Activated T-cell treated with anti-CD3 and anti-CD28 coated beads for 48 hours (primary cell): ENCODE data around the gene CNTRL.
"Not testable (repeated sequence)": the region's sequence is repeated elsewhere in the genome, so short reads cannot be mapped to it uniquely, and the experiment has no call there.

Experiments
- DNase-seq: peaks from one replicate; pipeline ENCODE4 v3.0.0-alpha.2; 2020; ENCODE audit warnings: low read depth

The CNTRL gene

DNA sequence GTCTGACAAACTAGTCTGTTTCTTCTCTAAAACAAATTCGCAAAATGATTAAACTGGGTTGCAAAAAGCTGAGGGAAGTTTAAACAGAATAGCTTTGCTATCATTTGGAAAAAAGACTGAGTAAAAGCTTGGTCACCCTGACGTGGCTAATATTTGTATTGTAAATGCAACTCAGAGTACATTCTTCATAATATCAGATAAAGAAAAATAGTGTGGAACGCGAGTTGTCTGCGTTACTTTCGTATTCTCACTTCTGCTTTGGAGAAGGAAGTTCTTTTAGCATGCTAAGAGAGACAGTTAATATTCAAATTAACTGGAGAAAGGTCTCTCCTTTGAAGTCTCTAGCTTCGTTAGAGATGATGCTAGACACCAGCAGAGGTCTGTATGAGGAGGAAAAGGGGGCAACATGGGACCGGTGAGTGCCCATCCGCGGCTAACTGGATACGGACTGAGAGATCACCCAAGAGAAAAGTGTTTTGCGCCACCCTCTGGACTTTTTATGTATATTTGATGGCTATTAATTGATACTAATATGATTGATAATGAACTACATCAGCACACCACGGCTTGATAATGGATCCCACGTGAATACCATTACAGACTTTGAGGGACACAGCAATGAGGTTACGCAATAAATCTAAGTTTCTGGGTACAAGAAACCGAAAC, 2.9 kb upstream of the CNTRL start:
- DNase-seq = no peak

DNA sequence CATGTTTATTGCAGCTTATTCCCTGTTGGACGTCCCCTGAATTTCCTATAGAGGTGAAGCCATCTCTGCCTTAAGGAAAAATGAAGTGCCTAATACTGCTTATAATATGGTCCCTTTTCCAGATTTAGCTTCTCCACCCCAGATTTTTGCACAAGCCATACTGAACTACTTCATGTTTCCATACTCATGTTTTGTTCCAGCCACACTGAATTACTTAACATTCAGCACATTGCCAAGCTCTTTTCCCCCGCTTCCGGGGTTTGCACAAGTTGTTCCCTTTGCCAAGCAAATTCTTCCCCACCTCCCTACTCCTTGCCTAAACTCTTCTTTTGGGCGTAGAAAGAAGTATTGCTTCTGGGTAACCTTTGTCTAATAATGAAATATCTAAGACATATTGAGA, 1.7 kb upstream of the CNTRL start:
- no peak for DNase-seq

DNA sequence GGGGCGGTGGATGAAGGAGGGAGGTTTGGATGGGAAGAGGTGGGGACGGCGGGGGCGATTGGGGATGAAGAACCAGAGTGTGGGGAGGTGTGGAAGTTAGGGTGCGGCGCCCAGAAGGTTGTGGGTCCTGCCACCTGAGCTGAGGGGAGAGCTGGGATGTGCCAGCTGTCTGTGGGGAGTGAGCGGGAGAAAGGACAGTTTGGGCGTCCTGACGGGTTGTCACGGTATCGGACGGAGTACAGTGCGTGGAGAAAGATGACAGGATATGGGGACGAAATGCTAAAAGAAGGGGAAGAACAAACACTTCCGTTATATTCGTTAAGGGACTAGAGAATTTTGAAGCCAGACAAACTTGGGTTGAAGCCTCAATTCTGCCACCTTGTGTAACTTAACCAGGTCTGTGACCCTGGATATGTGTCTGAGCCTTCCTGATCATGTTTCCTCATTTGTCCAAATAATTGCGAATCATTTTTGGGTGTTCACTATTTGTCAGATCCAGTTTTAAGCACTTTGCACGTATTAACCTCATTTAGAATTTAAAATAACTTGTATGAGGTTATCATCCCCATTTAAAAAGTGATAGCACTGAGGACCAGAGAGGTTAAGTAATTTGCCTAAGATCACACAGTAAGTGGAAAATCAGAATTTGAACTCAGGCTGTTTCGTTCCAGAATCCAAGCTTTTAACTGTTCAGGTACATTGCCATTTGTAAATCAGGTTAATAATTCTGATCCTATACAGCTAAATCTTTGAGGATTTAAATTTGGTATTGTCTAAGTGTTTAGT, 689 bp downstream of the CNTRL start:
- DNase-seq = no peak

DNA sequence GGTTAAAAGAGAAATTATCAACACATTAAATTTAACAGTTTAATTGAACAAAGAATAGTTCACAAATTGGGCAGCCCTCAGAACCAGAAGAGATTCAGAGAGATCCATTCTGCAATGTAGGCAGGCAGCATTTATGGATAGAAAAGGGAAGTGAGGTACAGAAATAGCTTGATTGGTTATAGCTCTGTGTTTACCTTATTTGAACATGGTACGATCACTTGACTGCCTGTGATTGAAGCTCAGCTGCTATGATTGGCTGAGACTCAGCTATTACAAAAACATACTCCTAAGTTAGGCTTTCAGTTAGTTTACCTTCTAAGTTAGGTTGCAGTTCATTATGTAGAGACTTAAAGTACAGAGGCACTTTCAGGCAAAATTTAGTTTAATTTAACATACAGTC, 7.3 kb downstream of the CNTRL start:
- DNase-seq = no peak

DNA sequence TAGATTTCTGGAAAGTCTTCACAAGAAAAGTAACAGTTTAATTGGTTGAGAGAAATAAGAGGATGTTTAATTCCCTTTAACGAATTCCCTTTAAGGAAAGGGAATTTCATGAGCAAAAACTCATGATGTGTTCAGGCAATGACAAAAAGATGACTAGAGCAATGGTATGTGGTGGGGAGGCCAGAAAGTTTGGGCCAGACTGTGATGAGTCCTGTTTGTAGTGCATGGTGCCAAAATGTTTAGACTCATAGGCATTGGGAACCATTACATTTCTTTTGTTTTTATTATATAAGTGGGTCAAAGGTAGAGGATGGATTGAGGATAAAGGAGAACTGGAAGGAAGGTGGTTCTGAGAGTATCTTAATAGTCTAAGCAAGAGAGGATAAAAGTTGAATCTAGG, 10.9 kb downstream of the CNTRL start:
- no peak for DNase-seq

DNA sequence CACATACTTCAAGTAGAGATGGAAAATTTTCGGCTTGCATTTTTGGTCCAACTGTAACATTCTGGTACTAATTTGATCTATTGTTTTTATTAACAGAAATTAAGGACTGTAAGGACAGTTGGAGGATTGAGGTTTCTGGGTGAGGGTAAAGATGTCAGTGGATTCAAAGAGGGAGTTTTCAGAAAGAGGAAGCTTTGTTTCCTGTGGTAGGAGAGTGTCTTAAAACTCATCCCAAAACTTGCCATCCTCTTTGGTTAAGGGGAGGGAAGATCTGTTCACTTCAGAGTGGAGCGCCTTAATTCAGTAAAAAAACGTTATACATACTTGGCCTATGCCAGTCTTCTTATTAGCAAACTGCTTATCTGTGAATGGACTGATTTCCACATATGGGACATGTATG, 13.8 kb downstream of the CNTRL start:
- DNase-seq = no peak

DNA sequence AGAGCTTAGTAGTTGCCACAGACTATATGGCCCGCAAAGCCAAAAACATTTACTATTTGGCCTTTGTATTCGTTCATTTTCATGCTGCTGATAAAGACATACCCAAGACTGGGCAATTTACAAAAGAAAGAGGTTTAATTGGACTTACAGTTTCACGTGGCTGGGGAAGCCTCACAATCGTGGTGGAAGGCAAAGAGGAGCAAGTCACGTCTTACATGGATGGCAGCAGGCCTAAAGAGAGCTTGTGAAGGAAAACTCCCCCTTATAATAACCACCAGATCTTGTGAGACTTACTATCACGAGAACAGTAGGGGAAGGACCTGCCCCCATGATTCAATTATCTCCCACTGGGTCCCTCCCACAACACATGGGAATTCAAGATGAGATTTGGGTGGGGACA, 16.0 kb downstream of the CNTRL start:
- not testable (repeated sequence) for DNase-seq

DNA sequence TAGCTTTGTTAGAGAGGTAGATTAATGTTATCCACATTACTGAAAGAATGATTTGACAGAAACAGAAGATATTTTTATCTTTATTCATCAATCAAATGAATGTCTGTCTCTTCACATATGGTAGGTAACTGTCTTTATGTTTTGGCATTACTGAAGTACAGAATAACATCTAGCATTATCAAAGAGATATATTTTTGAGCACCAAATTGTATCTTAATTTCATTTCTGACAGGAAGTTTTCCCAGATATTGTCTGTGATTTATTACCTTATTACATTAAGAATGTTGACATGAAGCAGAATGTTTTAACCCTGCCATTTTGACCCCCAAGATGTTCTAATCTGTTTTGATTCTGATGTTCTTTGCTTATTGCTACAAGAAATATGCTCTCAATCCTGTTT, 20.3 kb downstream of the CNTRL start:
- DNase-seq = no peak

DNA sequence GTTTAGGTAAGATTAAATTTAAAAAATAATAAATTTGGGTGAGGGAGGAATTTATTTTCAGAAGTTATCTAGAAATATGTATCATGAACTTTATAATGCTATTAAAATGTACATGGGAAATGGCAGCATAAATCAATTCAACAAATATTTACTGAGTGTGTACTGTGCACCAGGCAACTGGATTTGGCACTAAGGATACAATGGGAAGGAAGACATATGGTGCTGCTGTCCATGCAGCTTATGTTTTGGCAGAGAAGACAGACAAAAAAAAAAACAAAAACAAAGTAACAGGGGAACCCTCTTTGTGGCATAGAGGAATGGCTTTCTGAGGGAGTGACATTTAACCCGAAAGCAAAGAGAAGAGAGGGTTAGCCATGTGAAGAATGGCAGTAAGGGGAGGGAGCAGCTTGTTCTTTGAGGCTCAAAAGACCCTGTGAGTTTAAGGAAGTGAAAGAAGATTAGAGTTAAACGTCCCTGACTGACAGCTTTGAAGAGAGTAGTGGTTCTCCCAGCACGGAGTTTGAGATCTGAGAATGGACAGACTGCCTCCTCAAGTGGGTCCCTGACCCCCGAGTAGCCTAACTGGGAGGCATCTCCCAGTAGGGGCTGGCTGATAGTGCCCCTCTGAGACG, 23.9 kb downstream of the CNTRL start:
- DNase-seq = no peak

DNA sequence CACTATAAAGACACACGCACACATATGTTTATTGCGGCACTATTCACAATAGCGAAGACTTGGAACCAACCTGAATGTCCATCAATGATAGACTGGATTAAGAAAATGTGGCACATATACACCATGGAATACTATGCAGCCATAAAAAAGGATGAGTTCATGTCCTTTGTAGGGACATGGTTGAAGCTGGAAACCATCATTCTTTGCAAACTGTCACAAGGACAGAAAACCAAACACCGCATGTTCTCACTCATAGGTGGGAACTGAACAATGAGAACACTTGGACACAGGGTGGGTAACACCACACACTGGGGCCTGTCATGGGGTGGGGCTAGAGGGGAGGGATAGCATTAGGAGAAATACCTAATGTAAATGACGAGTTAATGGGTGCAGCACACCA, 29.3 kb downstream of the CNTRL start:
- not testable (repeated sequence) for DNase-seq

DNA sequence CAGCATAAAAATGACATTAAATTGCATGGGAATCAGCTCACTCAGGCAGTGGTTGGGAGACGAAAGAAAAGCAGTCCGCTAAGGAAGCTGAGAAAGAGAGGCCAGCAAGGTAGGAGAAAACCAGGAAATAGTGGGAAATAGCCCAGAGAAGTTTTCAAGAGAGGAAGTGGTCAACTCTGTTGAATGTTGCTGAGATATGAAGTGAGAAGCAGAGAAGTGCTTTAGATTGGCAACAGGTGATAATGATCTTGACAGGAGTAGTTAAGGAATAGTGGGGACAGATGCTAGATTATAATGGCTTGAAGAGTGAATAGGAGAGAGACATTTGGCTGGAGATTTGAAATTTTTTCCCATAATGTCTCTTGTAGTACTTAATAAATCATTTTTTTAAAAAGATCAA, 30.8 kb downstream of the CNTRL start:
- DNase-seq = no peak

DNA sequence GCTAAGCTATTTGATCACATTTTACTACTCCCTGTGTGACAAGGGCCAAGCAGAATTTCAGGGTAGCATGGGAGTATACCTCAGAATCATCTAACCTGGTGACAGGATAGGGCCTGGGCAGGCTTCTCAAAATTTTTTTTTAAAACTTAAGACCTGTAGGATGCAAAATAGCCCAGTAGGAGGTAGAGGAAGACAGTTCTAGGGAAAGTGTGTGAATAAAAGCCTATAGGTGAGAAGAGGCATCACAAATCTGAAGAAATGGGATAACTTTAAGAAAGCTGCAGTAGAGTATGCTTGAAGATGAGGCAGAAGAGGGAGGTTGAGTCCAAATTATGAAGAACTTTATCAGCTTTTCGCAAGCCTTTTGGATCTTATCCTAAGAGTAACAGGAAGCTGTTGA, 32.3 kb downstream of the CNTRL start:
- no peak for DNase-seq

DNA sequence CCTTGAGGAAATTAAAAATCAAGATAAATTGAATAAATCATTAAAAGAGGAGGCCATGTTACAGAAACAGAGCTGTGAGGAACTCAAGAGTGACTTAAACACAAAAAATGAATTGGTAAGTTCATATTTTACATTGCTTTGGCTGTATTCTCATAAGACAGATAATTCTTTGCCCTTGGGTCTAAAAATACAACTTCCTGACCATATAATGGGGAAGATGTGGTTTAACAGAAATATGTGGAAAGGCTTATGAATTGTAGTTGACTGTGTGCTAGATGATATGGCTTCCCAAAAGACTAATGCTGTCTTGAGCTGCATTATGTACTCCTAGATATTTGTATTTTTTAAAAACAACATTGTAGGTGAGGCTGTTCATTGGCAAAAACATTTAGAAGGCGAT, 33.1 kb downstream of the CNTRL start:
- DNase-seq = no peak

DNA sequence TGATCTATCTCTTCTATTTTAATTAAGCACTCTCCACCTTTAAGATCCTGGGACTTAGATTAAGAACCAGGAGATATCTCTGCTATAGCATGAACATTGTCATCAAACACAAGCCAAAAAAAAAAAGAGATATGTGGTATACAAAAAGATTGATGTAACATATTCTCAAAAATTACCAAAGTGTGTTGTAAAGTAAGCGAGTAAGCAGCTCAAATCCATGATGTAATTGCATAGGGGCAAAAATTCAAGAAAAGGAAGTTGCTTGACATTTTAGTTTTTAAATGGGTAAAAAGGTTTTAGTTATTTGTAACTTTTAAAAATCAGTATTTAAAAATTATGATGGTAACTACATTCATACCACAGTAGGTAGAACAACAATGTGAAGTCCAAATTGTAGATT, 40.7 kb downstream of the CNTRL start:
- no peak for DNase-seq

DNA sequence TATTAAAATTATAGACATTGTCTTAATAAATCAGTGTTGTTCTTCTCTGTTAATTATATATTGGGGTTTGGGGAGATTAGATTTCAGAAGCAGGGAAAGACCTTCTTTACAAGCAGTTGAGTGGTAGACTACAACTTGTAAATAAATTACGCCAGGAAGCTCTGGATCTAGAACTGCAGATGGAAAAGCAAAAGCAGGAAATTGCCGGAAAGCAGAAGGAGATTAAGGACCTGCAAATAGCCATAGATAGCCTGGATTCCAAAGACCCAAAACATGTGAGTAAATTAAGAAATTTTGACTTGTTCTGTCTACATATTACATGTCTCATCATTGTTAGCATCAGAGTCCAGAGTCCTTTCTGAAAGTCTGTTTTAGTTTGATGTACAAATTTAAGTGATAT, 43.5 kb downstream of the CNTRL start:
- no peak for DNase-seq

DNA sequence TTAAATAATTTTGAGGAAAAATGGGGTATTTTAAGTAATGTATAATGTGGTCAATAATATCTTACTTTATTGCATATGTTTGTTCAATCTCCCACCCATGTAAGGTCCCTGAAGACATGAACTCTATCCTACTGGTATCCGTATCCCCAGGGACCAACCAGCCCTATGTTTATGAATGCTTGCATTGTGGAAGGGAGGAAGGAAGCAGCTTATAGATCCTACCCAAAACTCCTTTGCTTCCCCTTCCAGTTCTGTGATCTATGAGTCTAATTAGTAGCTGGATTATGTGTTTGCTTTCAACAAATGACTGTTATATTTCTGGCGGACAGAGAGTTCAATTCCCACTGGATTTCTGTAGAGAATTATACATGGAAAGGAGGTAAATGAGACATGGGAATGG, 45.6 kb downstream of the CNTRL start:
- DNase-seq = no peak

DNA sequence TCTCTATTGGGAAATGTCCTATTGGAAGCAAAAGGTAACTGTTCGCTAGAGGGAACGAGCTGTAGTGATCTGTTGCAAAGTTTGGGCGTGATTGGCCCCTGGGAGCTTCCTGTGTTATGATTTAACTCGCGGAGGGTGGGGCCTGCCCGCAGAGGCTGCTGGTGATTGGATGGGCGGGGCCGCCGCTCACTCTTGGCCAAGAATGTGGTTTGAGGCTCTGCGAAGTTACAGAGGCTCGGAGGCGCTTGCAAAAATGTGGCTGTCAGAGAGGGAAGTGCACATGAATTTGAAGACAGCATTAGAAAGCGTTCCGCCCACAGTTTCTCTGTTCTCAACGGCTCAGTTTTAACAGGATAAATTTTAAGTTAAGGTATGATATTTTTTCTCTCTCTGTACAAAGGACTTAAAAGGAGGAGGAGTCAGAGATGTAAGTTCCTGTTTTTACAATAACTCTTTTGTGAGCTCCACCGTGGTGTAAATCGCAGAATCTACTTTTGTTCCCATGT, 46.9 kb downstream of the CNTRL start:
- DNase-seq = peak; percentile 92

DNA sequence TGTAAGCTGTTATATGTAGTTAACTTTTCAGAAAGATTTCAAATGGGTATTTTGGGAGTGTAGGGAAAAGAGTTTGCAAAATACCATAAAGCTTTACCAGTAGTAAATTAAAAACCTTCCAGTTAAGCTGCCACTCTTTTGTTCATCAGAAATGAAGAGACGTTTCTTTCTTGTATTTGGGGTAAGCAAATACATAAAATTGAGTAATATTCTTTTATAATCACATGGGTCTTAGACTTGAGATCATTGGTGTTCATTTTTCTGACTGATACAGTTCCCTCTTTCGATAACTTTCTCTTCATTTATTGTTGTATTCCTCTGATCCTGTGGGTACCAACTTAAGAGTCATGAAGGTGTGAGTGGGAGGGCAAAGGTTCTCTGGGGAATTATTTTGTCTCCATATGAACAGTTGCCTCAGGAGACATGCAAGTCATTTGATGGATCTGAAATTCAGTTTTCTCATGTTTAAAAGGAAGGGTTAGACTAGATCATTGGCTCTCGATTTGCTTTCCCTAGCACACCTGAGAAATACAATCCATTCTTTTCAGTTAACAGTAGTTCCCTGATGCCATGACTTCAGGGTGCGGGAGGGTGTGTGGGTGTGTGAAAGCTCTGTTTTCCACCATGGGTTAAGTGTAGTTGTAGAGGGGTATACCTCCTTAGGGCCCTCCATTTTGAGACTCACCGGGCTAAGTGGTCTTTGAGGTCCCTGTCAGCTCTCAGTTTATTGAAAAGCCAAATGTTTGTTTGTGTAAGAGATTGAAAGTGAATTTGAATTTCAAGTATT, 47.7 kb downstream of the CNTRL start:
- DNase-seq = no peak

DNA sequence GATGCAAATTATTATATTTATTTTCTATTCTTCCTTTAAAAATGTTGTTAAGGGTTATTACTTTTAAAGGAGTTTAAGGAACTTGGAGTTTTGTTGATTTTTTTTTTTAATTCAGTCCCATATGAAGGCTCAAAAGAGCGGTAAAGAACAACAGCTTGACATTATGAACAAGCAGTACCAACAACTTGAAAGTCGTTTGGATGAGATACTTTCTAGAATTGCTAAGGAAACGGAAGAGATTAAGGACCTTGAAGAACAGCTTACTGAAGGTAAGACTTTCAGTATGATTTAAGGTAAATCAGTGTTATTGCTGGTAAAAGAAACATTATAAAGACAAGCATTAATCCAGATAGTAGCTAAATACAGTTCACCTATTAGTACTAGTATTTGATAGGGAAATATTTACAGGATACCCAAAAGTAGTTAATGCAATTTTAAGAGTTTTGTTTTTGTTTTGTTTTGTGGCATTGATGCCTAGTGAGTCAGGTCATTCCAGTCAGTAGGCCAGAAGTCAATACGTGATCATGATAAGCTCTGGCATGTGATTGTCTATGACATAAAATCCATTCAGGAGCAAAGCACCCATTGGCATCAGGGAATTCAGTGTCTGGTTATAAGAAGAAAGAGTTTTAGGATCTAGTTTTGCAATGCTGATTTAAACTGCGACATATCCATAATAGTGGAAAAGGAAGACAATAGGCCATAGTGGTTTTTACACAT, 49.2 kb downstream of the CNTRL start:
- no peak for DNase-seq

DNA sequence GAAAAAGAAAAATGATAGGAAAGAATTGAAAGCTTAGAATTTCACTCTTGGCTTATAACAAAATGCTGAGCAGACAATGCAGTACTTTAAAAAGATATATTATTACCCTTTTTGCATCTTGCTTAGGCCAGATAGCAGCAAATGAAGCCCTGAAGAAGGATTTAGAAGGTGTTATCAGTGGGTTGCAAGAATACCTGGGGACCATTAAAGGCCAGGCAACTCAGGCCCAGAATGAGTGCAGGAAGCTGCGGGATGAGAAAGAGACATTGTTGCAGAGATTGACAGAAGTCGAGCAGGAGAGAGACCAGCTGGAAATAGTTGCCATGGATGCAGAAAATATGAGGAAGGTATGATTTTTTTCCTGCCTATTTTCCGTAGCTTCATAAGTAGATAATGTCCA, 50.8 kb downstream of the CNTRL start:
- no peak for DNase-seq

DNA sequence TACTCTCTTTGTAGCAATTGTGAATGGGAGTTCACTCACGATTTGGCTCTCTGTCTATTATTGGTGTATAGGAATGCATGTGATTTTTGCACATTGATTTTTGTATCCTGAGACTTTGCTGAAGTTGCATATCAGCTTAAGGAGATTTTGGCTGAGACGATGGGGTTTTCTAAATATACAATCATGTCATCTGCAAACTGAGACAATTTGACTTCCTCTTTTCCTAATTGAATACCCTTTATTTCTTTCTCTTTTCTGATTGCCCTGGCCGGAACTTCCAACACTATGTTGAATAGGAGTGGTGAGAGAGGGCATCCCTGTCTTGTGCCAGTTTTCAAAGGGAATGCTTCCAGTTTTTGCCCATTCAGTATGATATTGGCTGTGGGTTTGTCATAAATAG, 54.6 kb downstream of the CNTRL start:
- DNase-seq = not testable (repeated sequence)
